KOPT-K1 (cell line): ENCODE results near the gene ZNF761.
A peak's percentile ranks its signal among the peaks of the same experiment; 100 is the strongest.
"Not testable (repeated sequence)": the region's sequence is repeated elsewhere in the genome, so short reads cannot be mapped to it uniquely, and the experiment has no call there.

Source experiments
- H3K27ac ChIP-seq: fragments of 200-600 bp; sonication (generic); 2 replicates; pipeline ENCODE4 v1.5.1; 2016; ENCODE audit warnings: antibody characterized with exemption, mild to moderate bottlenecking, low read depth, low read length; ENCODE audit not compliant: poor library complexity, severe bottlenecking
- H3K36me3 ChIP-seq: fragments of 200-600 bp; sonication (generic); 2 replicates; pipeline ENCODE4 v1.5.1; 2017; ENCODE audit warnings: antibody characterized with exemption, mild to moderate bottlenecking, low read length, moderate library complexity; ENCODE audit not compliant: insufficient read depth
- H3K9me3 ChIP-seq: fragments of 200-600 bp; sonication (generic); 2 replicates; pipeline ENCODE4 v1.5.1; 2017; ENCODE audit warnings: antibody characterized with exemption, low read length, mild to moderate bottlenecking; ENCODE audit not compliant: insufficient read depth, poor library complexity, severe bottlenecking

The ZNF761 gene

GRCh38 chr19:53423680-53424079, 8.1 kb upstream of the ZNF761 start:
- not testable (repeated sequence) for H3K27ac ChIP-seq, H3K36me3 ChIP-seq, H3K9me3 ChIP-seq

DNA sequence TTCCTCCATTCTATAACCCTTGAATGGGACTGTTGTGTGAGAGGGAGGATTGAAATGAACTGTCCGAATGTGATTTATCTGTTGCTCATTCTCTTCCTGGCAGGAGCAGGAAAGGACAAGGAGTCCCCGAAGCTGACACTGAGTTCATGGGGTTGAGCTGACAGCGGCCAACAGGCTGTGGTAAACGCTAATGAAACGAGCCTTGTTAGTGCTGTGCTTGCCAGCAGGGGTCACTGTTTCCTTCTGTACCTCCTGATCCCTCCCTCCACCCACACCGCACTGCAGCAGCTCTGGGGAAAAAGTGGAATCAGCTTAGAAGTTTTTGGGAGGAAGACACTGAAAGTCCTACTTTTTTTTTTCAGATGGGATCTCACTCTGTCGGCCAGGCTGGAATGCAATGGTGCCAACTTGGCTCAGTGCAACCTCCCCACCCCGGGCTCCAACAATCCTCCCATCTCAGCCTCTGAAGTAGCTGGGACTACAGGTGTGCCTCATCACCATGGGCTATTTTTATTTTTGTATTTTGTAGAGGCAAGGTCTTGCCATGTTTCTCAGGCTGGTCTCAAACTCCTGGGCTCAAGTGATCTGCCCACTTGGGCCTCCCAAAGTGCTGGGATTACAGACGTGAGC, 6.7 kb upstream of the ZNF761 start:
- no peak overlapping the region for H3K27ac ChIP-seq
- H3K36me3 ChIP-seq = no peaks in the 10 kb centered on the region
- no peaks in the 10 kb centered on the region for H3K9me3 ChIP-seq

DNA sequence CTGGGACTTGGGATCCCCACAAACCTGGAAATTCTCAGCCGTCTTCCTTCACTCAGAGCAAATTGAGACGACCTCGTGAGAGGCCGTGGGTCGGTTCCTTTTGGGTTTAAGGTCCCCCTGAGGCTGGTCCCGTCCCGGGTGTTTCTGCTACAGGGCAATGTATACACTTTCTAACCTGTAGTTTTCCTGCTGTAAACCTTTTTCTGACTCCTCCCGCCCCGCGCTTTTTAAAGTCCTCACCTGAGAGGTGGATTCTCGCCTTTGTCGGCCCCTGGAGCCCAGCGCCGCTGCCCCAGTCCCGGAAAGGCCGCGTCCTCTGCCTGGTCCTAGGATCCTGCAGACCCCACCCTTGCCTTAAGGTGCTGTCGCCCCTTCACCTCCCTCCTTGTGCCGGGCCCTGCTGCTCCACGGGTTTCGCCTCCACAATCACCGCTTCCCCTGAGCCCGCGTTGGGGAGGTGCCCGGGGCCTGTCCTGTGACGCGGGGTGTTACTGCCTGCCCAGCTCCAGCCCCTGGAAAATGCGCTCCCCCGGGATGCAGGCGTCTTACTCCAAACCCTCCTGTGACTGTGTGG, 391 bp downstream of the ZNF761 start:
- Histone ChIP-seq H3K9me3 (peaks cover 23% of the 10 kb centered on the region), H3K36me3 (peaks cover 38% of the 10 kb centered on the region), H3K27ac (peak overlapping the region; percentile 75)

- Histone ChIP-seq H3K36me3 (peaks cover 90% of the 10 kb centered on the region), H3K9me3 (peaks cover 85% of the 10 kb centered on the region)
- not testable (repeated sequence) for H3K27ac ChIP-seq
These were observed 12.0 kb downstream of the ZNF761 start for GRCh38 chr19:53443809-53444208.

DNA sequence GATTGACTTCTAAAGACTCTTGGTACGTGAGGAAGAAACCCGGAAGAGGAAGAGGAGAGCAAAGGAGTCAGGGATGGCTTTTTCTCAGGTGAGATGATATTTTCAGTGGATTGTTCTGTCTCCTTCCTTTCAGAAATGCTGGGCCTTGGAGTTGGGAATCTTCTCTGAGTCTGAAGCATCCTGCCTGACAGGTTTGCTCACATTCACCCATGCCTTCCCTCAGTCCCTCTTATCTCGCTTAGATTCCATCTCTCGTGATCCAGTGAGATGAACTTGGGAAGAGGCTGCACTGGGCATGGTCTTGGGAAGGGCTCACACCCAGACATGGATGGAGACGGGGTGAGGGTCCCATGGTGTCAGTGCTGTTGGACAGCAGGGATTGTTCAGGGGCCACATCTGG, 15.4 kb downstream of the ZNF761 start:
- H3K9me3 ChIP-seq = peaks cover 82% of the 10 kb centered on the region
- peaks cover 90% of the 10 kb centered on the region for H3K36me3 ChIP-seq
- not testable (repeated sequence) for H3K27ac ChIP-seq

- peaks cover 81% of the 10 kb centered on the region for H3K36me3 ChIP-seq
- H3K9me3 ChIP-seq = peaks cover 100% of the 10 kb centered on the region
- no peak overlapping the region for H3K27ac ChIP-seq
These were observed 24.0 kb downstream of the ZNF761 start for GRCh38 chr19:53455828-53456227.

DNA sequence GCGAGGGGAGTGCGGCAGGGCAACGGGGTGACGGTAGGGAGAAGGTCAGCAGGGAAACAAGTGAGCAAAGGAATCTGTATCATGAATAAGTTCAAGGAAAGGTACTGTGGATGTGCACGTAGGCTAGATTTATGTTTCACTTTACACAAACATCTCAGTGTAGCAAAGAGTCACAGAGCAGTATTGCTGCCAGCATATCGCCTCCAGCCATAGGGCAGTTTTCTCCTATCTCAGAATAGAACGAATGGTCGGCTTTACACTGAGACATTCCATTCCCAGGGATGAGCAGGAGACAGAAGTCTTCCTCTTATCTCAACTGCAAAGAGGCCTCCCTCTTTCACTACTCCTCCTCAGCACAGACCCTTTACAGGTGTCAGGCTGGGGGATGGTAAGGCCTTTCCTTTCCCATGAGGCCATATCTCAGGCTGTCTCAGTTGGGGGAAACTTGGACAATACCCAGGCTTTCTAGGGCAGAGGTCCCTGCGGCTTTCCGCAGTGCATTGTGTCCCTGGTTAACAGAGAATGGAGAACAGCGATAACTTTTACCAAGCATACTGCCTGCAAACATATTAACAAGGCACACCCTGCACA, 28.4 kb downstream of the ZNF761 start:
- not testable (repeated sequence) for H3K27ac ChIP-seq
- peaks cover 37% of the 10 kb centered on the region for H3K36me3 ChIP-seq
- peaks cover 69% of the 10 kb centered on the region for H3K9me3 ChIP-seq

GRCh38 chr19:53461866-53462265, 30.1 kb downstream of the ZNF761 start:
- H3K9me3 ChIP-seq = peaks cover 52% of the 10 kb centered on the region
- H3K36me3 ChIP-seq = peaks cover 21% of the 10 kb centered on the region
- no peak overlapping the region for H3K27ac ChIP-seq

DNA sequence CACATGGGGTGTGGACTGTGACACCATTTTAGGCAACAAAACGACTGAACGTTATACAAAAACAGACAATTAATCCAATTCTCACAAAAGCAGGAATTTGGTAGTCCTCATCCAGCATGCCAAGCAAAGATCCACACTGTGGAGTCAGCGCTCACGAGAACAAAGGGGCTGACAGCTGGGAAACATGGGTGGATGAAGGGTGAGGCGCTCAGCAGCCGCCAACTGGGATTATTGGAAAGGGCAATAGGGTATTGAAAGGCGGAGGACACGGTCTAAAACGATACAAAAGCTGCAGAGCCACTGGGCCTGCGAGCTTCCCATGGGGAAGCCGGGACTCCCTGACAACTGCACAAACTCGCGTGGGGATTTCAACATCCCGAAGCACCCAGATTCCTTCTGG, 31.1 kb downstream of the ZNF761 start:
- Histone ChIP-seq H3K9me3 (peaks cover 42% of the 10 kb centered on the region), H3K36me3 (peaks cover 11% of the 10 kb centered on the region), H3K27ac (no peak overlapping the region)

- Histone ChIP-seq H3K9me3 (peaks cover 38% of the 10 kb centered on the region), H3K36me3 (peaks cover 7% of the 10 kb centered on the region), H3K27ac (no peak overlapping the region)
These were observed 31.5 kb downstream of the ZNF761 start for GRCh38 chr19:53463263-53463662.

DNA sequence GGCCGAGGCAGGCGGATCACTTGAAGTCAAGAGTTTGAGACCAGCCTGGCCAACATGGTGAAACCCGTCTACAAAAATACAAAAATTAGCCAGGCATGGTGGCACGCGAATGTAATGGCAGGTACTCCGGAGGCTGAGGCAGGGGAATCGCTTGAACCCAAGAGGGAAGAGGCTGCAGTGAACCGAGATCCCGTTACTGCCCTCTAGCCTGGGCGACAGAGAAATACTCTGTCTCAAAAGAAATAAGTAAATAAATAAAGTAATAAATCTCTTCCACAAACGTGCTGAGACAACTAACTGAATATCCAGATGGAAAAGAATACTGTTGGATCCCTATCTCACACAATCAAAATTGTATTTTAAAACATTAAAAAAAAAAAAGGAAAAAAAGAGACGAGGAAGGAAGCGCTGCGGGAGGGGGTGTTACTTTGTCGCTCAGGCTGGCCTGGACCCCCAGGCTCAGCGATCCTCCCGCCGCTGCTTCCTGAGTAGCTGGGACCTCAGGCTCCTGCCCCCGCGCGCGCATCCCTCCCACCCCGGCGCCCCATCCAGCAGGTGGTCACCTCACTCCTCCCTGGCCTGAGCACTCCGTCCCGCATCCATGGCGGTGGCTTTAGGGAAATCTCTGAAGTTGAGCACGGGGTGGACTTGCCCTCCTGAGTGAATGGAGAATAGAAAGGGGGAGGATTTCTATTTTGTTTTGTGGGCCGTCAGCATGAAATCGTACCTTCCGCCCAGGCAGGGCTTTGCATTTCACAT, 35.1 kb downstream of the ZNF761 start:
- 0 out of 2 replicates have a peak, but pooled peaks cover under 1% of the 10 kb centered on the region for H3K36me3 ChIP-seq
- H3K9me3 ChIP-seq = peaks cover 13% of the 10 kb centered on the region
- no peak overlapping the region for H3K27ac ChIP-seq

GRCh38 chr19:53467485-53468262, 35.9 kb downstream of the ZNF761 start, which contains the start of gene ZNF813:
Gene ZNF813 (plus strand): TSS chr19:53467733. CDS start chr19:53483823, 16,090 bp downstream.
- Histone ChIP-seq H3K36me3 (peaks cover 6% of the 10 kb centered on the region; the same call in 1 of the 2 replicates), H3K27ac (peak within 1 kb of the TSS; percentile 71), H3K9me3 (peaks cover 11% of the 10 kb centered on the region)

GRCh38 chr19:53468628-53469027, 36.8 kb downstream of the ZNF761 start:
- not testable (repeated sequence) for H3K36me3 ChIP-seq, H3K9me3 ChIP-seq
- peak overlapping the region; percentile 71 for H3K27ac ChIP-seq

DNA sequence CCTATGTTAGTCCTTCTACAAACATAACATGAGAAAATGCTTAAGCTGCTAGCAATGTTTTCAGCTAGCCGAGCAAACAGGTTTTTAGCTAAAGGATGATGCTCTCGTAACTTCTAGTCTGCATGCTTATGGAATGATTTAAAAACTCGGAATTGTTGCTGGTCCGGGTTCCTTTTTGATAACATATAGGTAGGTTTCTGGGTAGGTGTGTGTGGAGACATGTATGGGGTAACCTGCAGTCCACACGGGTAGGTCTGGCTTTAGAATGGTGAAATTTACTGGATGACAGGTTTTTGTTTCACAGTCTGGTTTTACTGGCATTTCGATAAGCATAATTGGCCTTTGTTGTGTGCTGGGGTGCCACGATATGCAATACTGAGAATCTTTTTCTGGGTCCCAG, 40.1 kb downstream of the ZNF761 start:
- Histone ChIP-seq H3K36me3 (peaks cover 35% of the 10 kb centered on the region; the same call in 1 of the 2 replicates), H3K9me3 (peaks cover 15% of the 10 kb centered on the region), H3K27ac (no peak overlapping the region)
